Right atrium auricular region (tissue), 2 donors: Measurements from ENCODE around the gene ATIC. TPM values are rescaled to one million over a fixed set of nuclear protein-coding genes. Genes with fewer than 3 reads are reported as not detected.

Experiments used
- DNase-seq: peaks from one replicate; pipeline ENCODE4 v3.0.0-alpha.2; 2019; ENCODE audit warnings: low spot score
- H3K27ac ChIP-seq, 2 donors: fragments of 200-600 bp; sonication (generic); 1 replicate in 1 of 2; 2 replicates in 1 of 2; pipeline ENCODE4 v1.5.1; 2016 to 2019
- H3K27me3 ChIP-seq, 2 donors: fragments of 200-600 bp; sonication (generic); one replicate each; pipeline versions ENCODE4 v1.5.1 to v1.6.0; 2017 to 2019
- H3K36me3 ChIP-seq: fragments of 200-600 bp; sonication (generic); one replicate; pipeline ENCODE4 v1.5.1; 2016
- H3K4me1 ChIP-seq, 2 donors: fragments of 200-600 bp; sonication (generic); one replicate each; pipeline versions ENCODE4 v1.5.1 to v1.6.0; 2017 to 2019
- H3K4me3 ChIP-seq, 2 donors: fragments of 200-600 bp; sonication (generic); 1 replicate in 1 of 2; 2 replicates in 1 of 2; pipeline ENCODE4 v1.5.1; 2017 to 2019; ENCODE audit warnings: mild to moderate bottlenecking in 1 of 2, moderate library complexity in 1 of 2
- H3K9me3 ChIP-seq, 2 donors: fragments of 200-600 bp; sonication (generic); one replicate each; pipeline ENCODE4 v1.5.1; 2019
- CTCF ChIP-seq, 2 donors: fragments of 200-600 bp; sonication (generic); IDR thresholded peaks; one replicate each; pipeline ENCODE4 v1.5.1; 2019; ENCODE audit warnings: antibody characterized with exemption in 2 of 2
- total RNA-seq, 2 donors: library from RNA; depleted of rRNA; stranded (reverse); fragments of >200 nt; gene quantifications; one replicate each; pipeline ENCODE4 v1.1.0, GENCODE V29; 2016

ATIC gene
- total RNA-seq, 2 donors from 2014 or later, result 13.8 to 25.0 TPM

DNA sequence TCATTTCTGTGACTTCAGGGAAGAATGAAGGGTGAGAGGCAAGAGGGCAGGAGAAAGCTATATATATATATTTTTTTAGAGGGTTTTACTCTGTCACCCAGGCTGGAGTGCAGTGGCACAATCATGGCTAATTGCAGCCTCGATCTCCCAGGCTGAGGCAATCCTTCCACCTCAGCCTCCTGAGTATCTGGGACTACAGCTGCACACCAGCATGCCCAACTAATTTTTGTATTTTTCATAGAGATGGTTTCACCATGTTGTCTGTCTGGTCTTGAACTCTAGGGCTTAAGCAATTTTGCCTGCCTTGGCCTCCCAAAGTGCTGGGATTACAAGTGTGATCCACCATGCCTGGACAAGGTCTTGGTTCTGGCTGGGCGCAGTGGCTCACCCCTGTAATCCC is 3.4 kb downstream of the ATIC start:
- no peak for DNase-seq
- peaks cover 21% of the 10 kb centered on the region for H3K36me3 ChIP-seq
- no peak for TF ChIP-seq CTCF (IDR thresholded peaks at IDR 0.05)
- peaks cover 0 to 7% of the 10 kb centered on the region in 2 donors for H3K4me1 ChIP-seq
- H3K4me3 ChIP-seq, result no peak overlapping the region
- no peaks in the 10 kb centered on the region for H3K27me3 ChIP-seq
- no peak overlapping the region for H3K27ac ChIP-seq
- no peaks in the 10 kb centered on the region for H3K9me3 ChIP-seq

DNA sequence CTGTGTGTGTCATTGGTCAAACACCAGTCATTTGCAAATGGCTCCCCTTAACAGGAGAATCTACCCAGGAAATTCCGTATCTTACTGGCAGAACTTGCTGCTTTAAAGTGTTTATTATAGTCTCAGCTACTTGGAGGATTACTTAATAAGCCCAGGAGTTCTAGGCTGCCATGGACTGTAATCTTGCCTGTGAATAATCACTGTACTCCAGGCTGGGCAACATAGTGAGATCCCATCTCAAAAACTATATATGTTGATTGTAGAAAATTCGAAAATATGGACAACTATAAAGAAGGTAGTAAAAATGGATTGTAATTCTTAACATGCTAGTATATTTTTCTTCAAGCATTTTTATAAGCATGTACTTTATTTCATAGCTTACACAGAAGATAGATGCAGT is 4.5 kb downstream of the ATIC start:
- Histone ChIP-seq H3K9me3 (no peaks in the 10 kb centered on the region), H3K4me1 (peaks cover 0 to 7% of the 10 kb centered on the region in 2 donors), H3K4me3 (no peak overlapping the region), H3K27ac (no peak overlapping the region), H3K27me3 (no peaks in the 10 kb centered on the region), H3K36me3 (peaks cover 32% of the 10 kb centered on the region)
- TF ChIP-seq CTCF (IDR thresholded peaks at IDR 0.05), result no peak
- no peak for DNase-seq

DNA sequence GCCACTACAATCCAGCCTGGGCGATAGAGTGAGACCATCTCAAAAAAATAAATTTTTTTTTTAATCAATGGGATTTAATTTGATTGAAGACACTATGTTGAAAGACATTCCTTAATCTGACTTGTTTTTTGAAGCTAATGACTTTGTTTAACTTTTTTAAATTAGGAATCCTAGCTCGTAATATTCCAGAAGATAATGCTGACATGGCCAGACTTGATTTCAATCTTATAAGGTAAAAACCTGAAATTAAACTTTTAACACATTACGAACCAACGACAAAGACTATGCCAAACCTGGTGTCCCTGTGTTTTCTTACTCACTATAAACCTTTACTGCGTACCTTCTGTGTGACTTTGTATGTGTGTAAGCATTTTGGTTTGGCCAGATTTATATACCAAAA is 7.6 kb downstream of the ATIC start:
- H3K9me3 ChIP-seq, result no peaks in the 10 kb centered on the region
- no peaks in the 10 kb centered on the region for H3K27me3 ChIP-seq
- TF ChIP-seq CTCF (IDR thresholded peaks at IDR 0.05), result no peak
- no peaks in the 10 kb centered on the region for H3K4me1 ChIP-seq
- H3K27ac ChIP-seq, result no peak overlapping the region
- DNase-seq, result no peak
- no peak overlapping the region for H3K4me3 ChIP-seq
- H3K36me3 ChIP-seq, result peaks cover 38% of the 10 kb centered on the region

GRCh38 chr2:215320102-215320501 is 8.2 kb downstream of the ATIC start:
- Histone ChIP-seq H3K27ac (no peak overlapping the region), H3K36me3 (peaks cover 38% of the 10 kb centered on the region)

DNA sequence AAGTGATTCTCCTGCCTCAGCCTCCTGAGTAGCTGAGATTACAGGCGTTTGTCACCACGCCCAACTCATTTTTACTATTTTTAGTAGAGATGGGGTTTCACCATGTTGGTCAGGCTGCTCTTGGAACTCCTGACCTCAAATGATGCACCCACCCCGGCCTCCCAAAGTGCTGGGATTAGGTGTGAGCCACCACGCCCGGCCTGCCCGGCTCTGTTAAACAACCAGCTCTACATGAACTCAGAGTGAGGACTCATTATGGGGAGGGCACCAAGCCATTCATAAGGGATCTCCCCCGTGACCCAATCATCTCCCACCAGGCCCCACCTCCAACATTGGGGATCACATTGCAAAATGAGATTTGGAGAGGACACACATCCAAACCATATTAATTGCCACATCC is 8.8 kb downstream of the ATIC start:
- Histone ChIP-seq H3K9me3 (no peaks in the 10 kb centered on the region), H3K36me3 (peaks cover 39% of the 10 kb centered on the region), H3K4me1 (no peaks in the 10 kb centered on the region), H3K27ac (no peak overlapping the region), H3K27me3 (no peaks in the 10 kb centered on the region), H3K4me3 (no peak overlapping the region)
- no peak for DNase-seq
- no peak for TF ChIP-seq CTCF (IDR thresholded peaks at IDR 0.05)

More at GRCh38 chr2:215320102-215320501, 8.2 kb downstream of the ATIC start:
- no peaks in the 10 kb centered on the region for H3K4me1 ChIP-seq
- no peaks in the 10 kb centered on the region for H3K27me3 ChIP-seq
- no peak overlapping the region for H3K4me3 ChIP-seq
- no peak for TF ChIP-seq CTCF (IDR thresholded peaks at IDR 0.05)
- no peak for DNase-seq
- no peaks in the 10 kb centered on the region for H3K9me3 ChIP-seq

GRCh38 chr2:215324811-215325210 is 13.0 kb downstream of the ATIC start:
- TF ChIP-seq CTCF (IDR thresholded peaks at IDR 0.05), result no peak
- H3K27ac ChIP-seq, result no peak overlapping the region
- DNase-seq, result no peak
- H3K36me3 ChIP-seq, result peaks cover 41% of the 10 kb centered on the region
- H3K4me1 ChIP-seq, result no peaks in the 10 kb centered on the region
- H3K27me3 ChIP-seq, result no peaks in the 10 kb centered on the region
- H3K4me3 ChIP-seq, result no peak overlapping the region
- H3K9me3 ChIP-seq, result no peaks in the 10 kb centered on the region
